Measurements from ENCODE around the gene PLA2G4F.

PLA2G4F gene

GRCh38 chr15:42110367-42110766, 46.1 kb downstream of the PLA2G4F start:
- H3K27ac ChIP-seq, result no peak overlapping the region
- no peak for DNase-seq (ENCODE audit: low spot score)
- ChIA-PET CTCF (interaction anchor here (0.6 to 1.7 kb wide), 2 partner anchors 26 to 578 kb away, joined by 5 read pairs; no protein-coding TSS in a partner anchor), POLR2A (ENCODE audit: low non-redundant PET) (no interaction called here)
- TF ChIP-seq CTCF (conservative IDR thresholded peaks at IDR 0.05; ENCODE audit: low read depth), result no peak

GRCh38 chr15:42108806-42109205, 47.6 kb downstream of the PLA2G4F start:
- no peak for TF ChIP-seq CTCF (conservative IDR thresholded peaks at IDR 0.05; ENCODE audit: low read depth)
- ChIA-PET CTCF (no interaction called here), POLR2A (ENCODE audit: low non-redundant PET) (no interaction called here)
- DNase-seq (ENCODE audit: low spot score), result no peak
- H3K27ac ChIP-seq, result no peak overlapping the region

GRCh38 chr15:42108189-42108588, 48.2 kb downstream of the PLA2G4F start:
- no peak overlapping the region for H3K27ac ChIP-seq
- ChIA-PET CTCF (no interaction called here), POLR2A (ENCODE audit: low non-redundant PET) (no interaction called here)
- no peak for TF ChIP-seq CTCF (conservative IDR thresholded peaks at IDR 0.05; ENCODE audit: low read depth)
- DNase-seq (ENCODE audit: low spot score), result no peak

- TF ChIP-seq CTCF (conservative IDR thresholded peaks at IDR 0.05; ENCODE audit: low read depth), result no peak
- CTCF ChIA-PET, result no interaction called here
- no peak for DNase-seq (ENCODE audit: low spot score)
- no peak overlapping the region for H3K27ac ChIP-seq
- POLR2A ChIA-PET (ENCODE audit: low non-redundant PET), result no interaction called here
Measured at GRCh38 chr15:42107473-42107872, 49.0 kb downstream of the PLA2G4F start.

- ChIA-PET CTCF (no interaction called here), POLR2A (ENCODE audit: low non-redundant PET) (no interaction called here)
- H3K27ac ChIP-seq, result no peak overlapping the region
- no peak for TF ChIP-seq CTCF (conservative IDR thresholded peaks at IDR 0.05; ENCODE audit: low read depth)
- DNase-seq (ENCODE audit: low spot score), result no peak
Measured at GRCh38 chr15:42106288-42106687, 50.1 kb downstream of the PLA2G4F start.

- DNase-seq (ENCODE audit: low spot score), result no peak
- CTCF ChIA-PET, result interaction anchor here (0.7 kb wide), 1 partner anchor 39 kb away, joined by 3 read pairs; no protein-coding TSS in a partner anchor
Measured at GRCh38 chr15:42104095-42104891, 52.1 kb downstream of the PLA2G4F start.

More at GRCh38 chr15:42104095-42104891, 52.1 kb downstream of the PLA2G4F start:
- POLR2A ChIA-PET (ENCODE audit: low non-redundant PET), result no interaction called here
- TF ChIP-seq CTCF (conservative IDR thresholded peaks at IDR 0.05; ENCODE audit: low read depth), result no peak
- no peak overlapping the region for H3K27ac ChIP-seq

Measured in RWPE1 (cell line).